NCI-H2196 (cell line): ENCODE data around the gene MAG.
"Not testable (repeated sequence)": the region's sequence is repeated elsewhere in the genome, so short reads cannot be mapped to it uniquely, and the experiment has no call there.

Experiments
- DNase-seq: peaks from one replicate; lab custom pipeline; 2025; ENCODE audit not compliant: unreplicated experiment; lab: John Stamatoyannopoulos, UW

MAG gene

GRCh38 chr19:35279985-35280821 is 11.8 kb upstream of the MAG start:
- DNase-seq, result no peak

DNA sequence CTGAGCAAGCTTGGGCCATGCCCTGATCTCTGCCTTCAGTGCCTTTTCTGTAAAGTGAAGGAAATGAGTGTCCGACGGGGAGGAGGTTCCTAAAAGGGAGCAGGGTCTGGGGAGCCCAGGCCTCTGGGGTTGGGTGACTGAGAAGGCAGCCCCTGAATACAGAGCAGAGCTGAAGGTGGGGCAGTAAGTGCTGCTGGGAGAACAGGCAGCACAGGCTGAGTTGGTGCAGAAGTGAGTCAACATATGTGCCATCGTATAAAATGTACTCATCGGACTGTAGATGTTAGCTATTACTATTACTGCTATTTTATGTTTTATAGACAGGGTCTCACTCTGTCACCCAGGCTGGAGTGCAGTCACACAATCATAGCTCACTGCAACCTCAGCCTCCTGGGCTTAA is 10.7 kb upstream of the MAG start:
- DNase-seq, result no peak

GRCh38 chr19:35284153-35285094 is 7.5 kb upstream of the MAG start:
- no peak for DNase-seq

DNA sequence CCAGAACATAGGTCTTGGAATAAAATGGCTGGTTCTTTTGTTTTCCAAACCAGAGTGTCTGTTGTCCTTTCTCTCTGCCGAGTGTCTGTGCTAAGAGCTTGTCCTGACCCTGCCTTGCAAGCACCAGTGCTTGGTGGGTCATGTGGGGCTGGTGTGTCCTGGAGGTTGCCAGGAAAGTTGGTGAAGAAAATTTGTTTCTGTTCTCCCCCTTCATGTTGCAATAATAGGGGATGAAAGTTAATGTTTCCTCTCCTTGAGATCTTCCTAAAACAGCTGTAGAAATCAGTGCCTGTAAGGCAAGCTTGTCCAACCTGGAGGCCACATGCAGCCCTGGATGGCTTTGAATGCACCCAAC is 6.9 kb upstream of the MAG start:
- DNase-seq, result no peak

- not testable (repeated sequence) for DNase-seq
These were observed 6.5 kb upstream of the MAG start for GRCh38 chr19:35285465-35285864.

GRCh38 chr19:35286101-35286500 is 5.9 kb upstream of the MAG start:
- not testable (repeated sequence) for DNase-seq

DNA sequence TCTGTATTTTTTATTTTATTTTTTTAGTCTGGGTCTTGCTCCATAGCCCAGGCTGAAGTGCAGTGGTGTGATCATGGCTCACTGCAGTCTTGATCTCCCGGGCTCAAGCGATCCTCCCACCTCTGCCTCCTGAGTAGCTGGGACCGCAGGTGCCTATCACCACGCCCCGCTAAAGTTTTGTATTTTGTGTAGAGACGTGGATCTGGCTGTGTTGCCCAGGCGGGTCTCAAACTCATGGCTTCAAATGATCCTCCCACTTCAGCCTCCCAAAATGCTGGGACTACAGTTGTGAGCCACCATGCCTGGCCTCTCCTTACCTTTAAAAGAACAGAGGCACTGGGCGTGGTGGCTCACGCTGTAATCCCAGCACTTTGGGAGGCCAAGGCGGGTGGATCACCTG is 4.2 kb upstream of the MAG start:
- no peak for DNase-seq

DNA sequence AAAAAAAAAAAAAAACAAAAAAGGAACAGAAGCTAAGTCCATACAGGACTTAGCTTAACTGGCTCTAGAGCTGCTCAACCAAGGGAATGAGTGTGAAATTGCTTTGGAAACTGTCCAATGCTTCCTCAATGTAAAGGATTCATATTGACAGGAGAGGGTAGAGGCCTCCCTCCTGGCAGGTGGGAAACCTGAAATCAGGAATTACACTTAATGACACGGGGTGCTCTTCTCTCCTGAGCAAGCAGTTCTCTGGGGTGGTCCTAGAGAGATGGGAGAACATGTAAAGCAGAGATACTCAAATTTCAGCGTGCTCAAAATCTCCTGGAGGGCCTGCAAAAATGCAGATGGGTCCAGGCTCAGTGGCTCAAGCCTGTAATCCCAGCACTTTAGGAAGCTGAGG is 3.6 kb upstream of the MAG start:
- no peak for DNase-seq

DNA sequence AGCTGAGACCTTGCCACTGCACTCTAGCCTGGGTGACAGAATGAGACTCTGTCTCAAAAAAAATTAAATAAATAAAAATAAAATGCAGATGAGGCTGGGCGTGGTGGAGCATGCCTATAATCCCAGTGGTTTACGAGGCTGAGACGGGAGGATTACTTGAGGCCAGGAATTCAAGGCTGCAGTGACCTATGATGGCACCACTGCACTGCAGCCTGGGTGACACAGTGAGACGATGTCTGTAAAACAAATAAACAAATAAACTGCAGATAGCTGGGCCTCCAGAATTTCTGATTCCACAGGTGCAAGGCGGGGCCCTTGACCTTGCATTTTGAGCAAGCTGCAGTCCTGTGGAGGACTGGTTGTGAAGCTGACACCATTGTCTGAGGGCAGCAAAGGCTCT is 3.1 kb upstream of the MAG start:
- no peak for DNase-seq

GRCh38 chr19:35290381-35291127 is 1.4 kb upstream of the MAG start:
- no peak for DNase-seq

DNA sequence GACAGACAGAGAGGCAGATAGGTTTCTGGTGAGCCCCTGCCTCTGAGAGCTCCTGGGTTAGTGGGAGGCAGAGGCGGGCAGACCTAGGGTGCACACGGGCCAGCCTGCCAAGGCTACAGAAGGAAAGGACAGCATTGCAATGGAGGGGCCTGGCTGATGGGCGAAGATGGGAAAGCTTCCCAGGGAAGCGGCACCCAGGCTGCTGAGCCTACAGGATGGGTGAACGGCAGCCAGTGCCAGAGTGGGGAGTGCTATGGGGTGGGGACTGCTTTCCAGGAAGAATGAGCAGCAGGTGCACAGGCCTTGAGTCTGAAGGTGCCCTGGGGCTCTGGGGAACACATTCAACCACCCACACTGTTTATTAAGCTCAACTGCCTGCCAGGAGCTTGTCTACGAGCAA is 702 bp upstream of the MAG start:
- peak; percentile 10 for DNase-seq

DNA sequence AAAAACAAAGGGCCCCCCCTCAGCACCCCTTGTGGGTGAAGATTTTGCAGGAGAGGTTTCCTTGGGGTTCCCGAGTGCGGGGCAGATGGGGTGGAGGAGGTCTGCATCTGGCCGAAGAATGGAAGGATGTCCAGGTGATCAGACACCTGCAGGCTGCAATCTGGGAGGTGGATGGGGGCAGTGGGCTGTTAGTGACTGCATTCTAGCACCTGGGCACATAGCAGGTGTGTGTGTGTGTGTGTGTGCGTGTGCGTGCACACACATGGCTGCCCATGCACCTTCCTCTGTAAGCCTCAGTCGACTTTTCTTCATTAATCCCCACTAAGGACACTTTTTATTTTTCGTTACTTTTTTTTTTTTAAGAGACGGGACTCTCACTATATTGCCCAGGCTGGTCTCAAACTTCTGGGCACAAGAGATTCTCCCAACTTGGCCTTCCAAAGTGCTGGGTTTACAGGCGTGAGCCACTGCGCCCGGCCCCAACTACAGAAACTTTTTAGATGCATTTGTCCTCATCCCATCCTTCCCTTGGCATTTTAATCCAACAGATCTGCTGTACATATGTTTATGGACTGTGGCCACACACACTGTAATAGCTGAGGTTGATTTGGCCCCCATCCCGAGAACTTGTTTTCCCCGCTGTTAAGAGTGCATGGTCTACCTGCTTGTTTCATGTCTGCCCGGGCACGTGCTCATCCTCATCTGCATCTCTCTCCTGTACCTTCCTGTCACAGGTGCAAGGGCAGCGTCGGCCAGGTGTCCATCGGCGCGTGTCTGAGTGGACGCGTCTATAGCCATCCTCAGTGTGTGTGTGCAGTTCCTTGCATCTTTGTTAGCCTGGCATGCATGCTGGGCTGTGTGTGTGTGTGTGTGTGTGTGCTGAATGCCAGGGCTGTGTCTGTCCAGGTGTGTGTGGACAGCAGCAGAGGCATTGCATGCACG is 731 bp downstream of the MAG start:
- DNase-seq, result no peak

DNA sequence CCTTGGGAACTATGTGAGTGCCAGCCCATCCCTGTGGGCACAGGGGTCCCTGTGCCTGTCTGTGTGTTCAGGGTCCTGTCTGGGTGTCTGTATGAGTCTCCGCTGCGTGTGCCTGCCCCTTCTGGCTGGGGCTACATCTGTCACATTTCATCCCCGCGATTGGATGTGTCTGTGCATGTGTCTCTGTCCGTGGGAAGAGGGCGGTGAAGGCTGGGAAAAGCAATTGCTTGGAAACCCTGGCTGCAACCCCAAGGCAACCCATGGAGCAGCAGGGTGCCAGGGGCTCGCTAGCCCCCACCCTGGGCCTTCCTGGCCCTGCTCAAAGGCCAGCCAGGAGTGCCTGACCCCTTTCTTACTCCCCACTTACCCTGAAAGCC is 1.4 kb downstream of the MAG start:
- DNase-seq, result no peak

DNA sequence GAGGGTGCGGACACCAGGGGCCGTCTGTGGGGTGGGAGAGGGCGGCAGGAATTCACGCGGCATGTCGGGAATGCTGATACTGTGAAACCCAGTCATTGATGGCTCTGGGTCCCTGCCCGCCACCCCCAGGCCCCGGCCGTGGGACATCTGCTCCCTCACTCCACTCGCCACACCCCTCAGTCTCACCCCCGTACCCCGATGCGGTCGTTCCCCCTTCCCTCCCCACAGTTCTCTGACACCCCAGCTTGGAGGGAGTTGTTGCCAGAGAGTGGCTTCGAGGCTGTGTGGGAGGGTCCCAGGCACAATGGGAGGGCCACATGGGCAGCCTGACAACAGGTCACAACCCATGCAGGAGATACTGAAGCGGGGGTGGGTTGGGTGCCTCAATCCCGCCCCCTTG is 1.8 kb downstream of the MAG start:
- DNase-seq, result no peak

DNA sequence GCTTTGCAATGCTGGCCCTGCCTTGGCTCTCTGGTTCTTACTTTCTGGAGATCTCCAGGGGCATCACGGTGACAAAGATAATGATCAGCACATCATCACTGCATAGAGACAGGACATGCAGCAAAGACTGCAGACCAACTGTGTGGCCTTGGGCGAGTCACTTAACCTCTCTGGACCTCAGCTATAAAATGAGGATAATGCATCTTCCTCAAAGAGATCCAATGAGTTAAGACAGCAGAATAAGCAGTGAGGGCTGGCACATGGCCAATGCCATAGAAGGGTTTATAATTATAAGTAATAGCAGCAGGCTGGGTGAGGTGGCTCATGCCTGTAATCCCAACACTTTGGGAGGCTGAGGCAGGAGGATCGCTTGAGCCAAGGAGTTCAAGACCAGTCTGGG is 2.4 kb downstream of the MAG start:
- no peak for DNase-seq

DNA sequence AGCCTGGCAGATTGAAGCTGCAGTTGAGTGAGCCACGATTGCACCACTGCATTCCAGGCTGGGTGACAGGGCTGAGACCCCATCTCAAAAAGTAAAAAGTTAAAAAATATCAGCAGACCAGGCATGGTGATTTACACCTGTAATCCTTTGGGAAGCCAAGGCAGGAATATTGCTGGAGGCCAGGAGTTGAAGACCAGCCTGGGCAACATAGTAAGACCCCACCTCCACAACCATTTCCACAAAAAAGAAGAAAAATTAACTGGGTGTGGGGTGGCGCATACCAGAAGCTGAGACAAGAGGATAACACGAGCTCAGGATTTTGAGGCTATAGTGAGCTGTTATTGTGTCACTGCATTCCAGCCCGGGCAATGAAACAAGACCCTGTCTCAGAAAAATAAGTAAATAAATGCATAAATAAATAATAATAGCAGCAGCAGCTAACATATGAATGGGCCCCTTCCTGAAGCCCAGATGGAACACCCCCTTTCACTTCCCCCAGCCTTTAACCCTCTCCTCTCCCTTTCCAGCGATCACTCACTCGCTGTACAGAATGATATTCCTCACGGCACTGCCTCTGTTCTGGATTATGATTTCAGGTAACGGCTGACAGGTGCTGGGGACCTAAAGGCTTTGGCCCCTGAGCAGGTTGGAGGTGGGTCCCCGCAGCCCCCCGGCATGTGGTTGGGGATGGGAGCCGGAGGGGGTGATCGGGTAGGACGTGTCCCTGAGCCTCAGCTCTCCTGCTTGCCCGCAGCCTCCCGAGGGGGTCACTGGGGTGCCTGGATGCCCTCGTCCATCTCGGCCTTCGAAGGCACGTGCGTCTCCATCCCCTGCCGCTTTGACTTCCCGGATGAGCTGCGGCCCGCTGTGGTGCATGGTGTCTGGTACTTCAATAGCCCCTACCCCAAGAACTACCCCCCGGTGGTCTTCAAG is 3.2 kb downstream of the MAG start:
- DNase-seq, result no peak

DNA sequence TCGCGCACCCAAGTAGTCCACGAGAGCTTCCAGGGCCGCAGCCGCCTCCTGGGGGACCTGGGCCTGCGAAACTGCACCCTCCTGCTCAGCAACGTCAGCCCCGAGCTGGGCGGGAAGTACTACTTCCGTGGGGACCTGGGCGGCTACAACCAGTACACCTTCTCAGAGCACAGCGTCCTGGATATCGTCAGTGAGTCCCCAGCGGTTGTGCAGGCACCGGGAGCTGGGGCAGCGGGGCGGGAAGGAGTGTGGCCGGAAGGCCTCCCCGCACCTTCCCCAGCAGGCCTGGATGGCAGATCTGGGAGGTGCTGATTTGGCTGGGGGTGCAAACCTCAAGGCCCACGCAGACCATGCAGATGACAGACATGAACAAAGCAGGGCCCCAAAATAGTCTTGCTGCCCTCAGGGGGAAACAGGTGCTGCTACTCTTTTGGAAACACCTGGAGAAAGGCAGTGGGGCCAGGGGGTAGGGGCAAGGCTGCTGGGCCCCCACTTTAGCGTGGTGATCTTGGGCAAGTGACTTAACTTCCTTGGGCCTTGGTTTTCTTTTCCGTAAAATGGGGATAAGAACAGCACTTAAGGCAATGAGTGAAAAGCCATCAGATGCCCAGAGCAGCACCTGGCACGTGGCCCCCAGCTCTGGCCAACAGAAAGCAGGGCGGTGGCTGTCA is 4.0 kb downstream of the MAG start:
- no peak for DNase-seq

GRCh38 chr19:35296644-35297514 is 4.9 kb downstream of the MAG start:
- no peak for DNase-seq
